IPS-18a (cell line): Measurements from ENCODE around the gene LRRC39.

Experiments used
- H3K27ac ChIP-seq: one replicate; pipeline ENCODE4 v1.5.1; 2013; ENCODE audit warnings: low read length
- H3K27me3 ChIP-seq: one replicate; pipeline ENCODE4 v1.6.1; 2013; ENCODE audit warnings: mild to moderate bottlenecking, low read length; ENCODE audit not compliant: control insufficient read depth, insufficient read depth
- H3K36me3 ChIP-seq: one replicate; pipeline ENCODE4 v1.6.1; 2013; ENCODE audit warnings: low read depth, low read length; ENCODE audit not compliant: control insufficient read depth
- H3K4me1 ChIP-seq: one replicate; pipeline ENCODE4 v1.6.1; 2013; ENCODE audit warnings: low read depth, low read length; ENCODE audit not compliant: control insufficient read depth
- H3K4me3 ChIP-seq: one replicate; pipeline ENCODE4 v1.5.1; 2013; ENCODE audit warnings: low read length
- H3K9ac ChIP-seq: one replicate; pipeline ENCODE4 v1.6.1; 2013; ENCODE audit warnings: mild to moderate bottlenecking, low read length, moderate library complexity
- H3K9me3 ChIP-seq: one replicate; pipeline ENCODE4 v1.6.1; 2013; ENCODE audit warnings: low read depth, low read length; ENCODE audit not compliant: control insufficient read depth

The LRRC39 gene

DNA sequence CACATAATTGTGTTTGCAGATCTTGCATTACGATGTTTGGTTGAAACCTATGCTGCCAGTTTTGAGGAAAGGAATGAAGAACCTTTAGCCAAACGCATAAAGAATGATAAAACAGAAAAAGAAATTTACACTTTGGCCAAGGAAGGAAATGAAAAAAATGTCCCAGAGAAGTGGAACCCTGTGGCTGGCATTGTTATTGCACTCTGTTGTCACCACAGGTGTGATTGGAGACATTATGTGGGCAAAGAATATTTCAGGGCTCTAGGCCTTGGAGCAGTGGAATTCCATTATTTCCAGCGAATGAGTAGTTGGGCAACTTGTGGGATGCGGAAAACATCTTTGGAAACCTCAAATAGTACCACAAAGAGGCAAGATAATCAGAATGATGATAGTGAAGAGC lies 30.2 kb downstream of the LRRC39 start:
- Histone ChIP-seq H3K36me3 (peaks cover 34% of the 10 kb centered on the region), H3K27me3 (no peaks in the 10 kb centered on the region), H3K4me1 (peaks cover 5% of the 10 kb centered on the region), H3K9me3 (no peaks in the 10 kb centered on the region), H3K9ac (no peak overlapping the region), H3K4me3 (no peak overlapping the region), H3K27ac (no peak overlapping the region)

GRCh38 chr1:100146958-100147357 lies 31.1 kb downstream of the LRRC39 start:
- H3K4me1 ChIP-seq: peaks cover 5% of the 10 kb centered on the region
- H3K27me3 ChIP-seq: no peaks in the 10 kb centered on the region
- peaks cover 42% of the 10 kb centered on the region for H3K36me3 ChIP-seq

GRCh38 chr1:100145116-100145515 lies 32.9 kb downstream of the LRRC39 start:
- no peak overlapping the region for H3K27ac ChIP-seq
- no peaks in the 10 kb centered on the region for H3K9me3 ChIP-seq
- H3K27me3 ChIP-seq: no peaks in the 10 kb centered on the region
- H3K4me3 ChIP-seq: no peak overlapping the region
- peaks cover 57% of the 10 kb centered on the region for H3K36me3 ChIP-seq
- H3K4me1 ChIP-seq: peaks cover 5% of the 10 kb centered on the region
- H3K9ac ChIP-seq: no peak overlapping the region

More at GRCh38 chr1:100146958-100147357, 31.1 kb downstream of the LRRC39 start:
- Histone ChIP-seq H3K9ac (no peak overlapping the region), H3K4me3 (no peak overlapping the region), H3K27ac (no peak overlapping the region), H3K9me3 (no peaks in the 10 kb centered on the region)

- H3K27ac ChIP-seq: no peak overlapping the region
- H3K27me3 ChIP-seq: no peaks in the 10 kb centered on the region
- peaks cover 76% of the 10 kb centered on the region for H3K36me3 ChIP-seq
- no peaks in the 10 kb centered on the region for H3K9me3 ChIP-seq
- H3K9ac ChIP-seq: no peak overlapping the region
- no peak overlapping the region for H3K4me3 ChIP-seq
- peaks cover 2% of the 10 kb centered on the region for H3K4me1 ChIP-seq
Observed at GRCh38 chr1:100142343-100142742, 35.7 kb downstream of the LRRC39 start.

- Histone ChIP-seq H3K36me3 (peaks cover 78% of the 10 kb centered on the region), H3K4me3 (no peak overlapping the region), H3K9me3 (no peaks in the 10 kb centered on the region), H3K4me1 (no peaks in the 10 kb centered on the region), H3K27ac (no peak overlapping the region), H3K27me3 (no peaks in the 10 kb centered on the region), H3K9ac (no peak overlapping the region)
Observed at GRCh38 chr1:100141192-100141591, 36.9 kb downstream of the LRRC39 start.

DNA sequence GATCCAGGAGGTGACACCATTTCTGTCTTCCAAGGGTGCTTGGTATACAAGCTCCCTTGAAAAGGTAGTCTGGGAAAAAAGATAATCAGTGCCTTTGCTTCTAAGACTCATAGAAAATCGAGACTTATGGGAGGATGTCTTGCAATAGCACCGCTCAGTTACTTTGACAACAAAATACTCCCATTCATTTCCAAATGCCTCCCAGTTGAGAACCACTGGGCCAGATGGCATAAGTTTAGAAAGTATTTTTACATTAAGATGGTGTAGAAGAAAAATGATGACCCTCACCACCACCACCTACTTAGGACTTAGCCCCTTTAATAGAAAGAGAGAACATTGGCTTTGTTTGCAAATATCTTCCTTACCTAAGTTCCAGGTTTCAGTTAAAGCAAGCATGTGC lies 40.5 kb downstream of the LRRC39 start:
- Histone ChIP-seq H3K36me3 (peaks cover 45% of the 10 kb centered on the region), H3K27ac (no peak overlapping the region), H3K9ac (no peak overlapping the region), H3K9me3 (no peaks in the 10 kb centered on the region), H3K4me1 (no peaks in the 10 kb centered on the region), H3K27me3 (no peaks in the 10 kb centered on the region), H3K4me3 (no peak overlapping the region)

GRCh38 chr1:100134872-100135271 lies 43.2 kb downstream of the LRRC39 start:
- Histone ChIP-seq H3K27me3 (no peaks in the 10 kb centered on the region), H3K4me1 (no peaks in the 10 kb centered on the region), H3K36me3 (peaks cover 24% of the 10 kb centered on the region), H3K27ac (no peak overlapping the region), H3K4me3 (no peak overlapping the region), H3K9ac (no peak overlapping the region), H3K9me3 (no peaks in the 10 kb centered on the region)

GRCh38 chr1:100132566-100133477 lies 45.2 kb downstream of the LRRC39 start, which contains the start of the genes SASS6 and TRMT13:
Gene SASS6, minus strand, starts transcription at chr1:100132930. Its CDS starts 116 bp downstream, at chr1:100132814.
Gene TRMT13, plus strand, starts transcription at chr1:100133163. Its CDS starts 6 bp downstream, at chr1:100133169.
- Histone ChIP-seq H3K4me1 (no peaks in the 10 kb centered on the region), H3K4me3 (peak within 1 kb of the TSS; percentile 95), H3K9me3 (no peaks in the 10 kb centered on the region), H3K9ac (peak within 1 kb of the TSS; percentile 91), H3K27me3 (no peaks in the 10 kb centered on the region), H3K36me3 (peaks cover 7% of the 10 kb centered on the region), H3K27ac (peak within 1 kb of the TSS; percentile 90)

DNA sequence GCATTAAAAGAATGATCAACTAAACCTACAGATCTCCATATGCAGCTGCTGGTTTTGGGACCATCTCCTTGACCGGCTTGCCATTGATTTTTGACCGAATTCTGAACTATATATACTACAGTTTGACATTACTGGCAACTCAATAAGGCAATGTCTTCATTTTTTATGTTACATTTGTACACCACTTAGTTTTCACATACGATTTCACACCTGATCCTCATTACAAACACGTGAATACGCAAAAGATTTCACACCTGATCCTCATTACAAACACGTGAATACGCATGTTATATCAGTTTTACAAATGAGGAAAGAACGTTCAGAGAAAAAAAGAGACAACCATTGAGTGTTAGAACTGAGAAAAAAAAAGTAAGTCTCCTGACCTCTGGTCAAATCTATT lies 46.4 kb downstream of the LRRC39 start:
- Histone ChIP-seq H3K9ac (peak overlapping the region; percentile 91), H3K4me3 (peak overlapping the region; percentile 95), H3K9me3 (no peaks in the 10 kb centered on the region), H3K27me3 (no peaks in the 10 kb centered on the region), H3K36me3 (no peaks in the 10 kb centered on the region), H3K4me1 (no peaks in the 10 kb centered on the region), H3K27ac (no peak overlapping the region)

DNA sequence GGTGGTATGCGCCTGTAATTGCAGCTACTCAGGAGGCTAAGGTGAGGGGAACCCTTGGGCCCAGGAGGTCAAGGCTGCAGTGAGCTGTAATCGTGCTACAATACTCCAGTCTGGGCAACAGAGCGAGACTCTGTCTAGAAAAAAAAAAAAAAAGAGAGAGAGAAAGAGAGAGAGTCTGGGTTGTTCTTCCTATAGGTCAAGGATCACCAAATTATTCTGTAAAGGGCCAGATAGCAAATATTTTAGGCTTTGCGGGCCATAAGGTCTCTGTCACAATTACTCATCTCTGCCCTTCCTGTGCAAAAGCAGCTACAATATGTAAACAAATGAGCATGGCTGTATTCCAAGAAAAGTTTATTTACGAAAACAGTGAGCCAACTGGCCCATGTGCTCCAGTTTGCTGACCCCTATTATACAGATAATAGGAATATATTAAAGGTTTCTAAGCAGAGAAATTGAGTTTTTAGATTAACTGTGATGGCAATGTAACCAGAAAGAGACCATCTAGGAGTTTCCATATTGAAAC lies 47.4 kb downstream of the LRRC39 start:
- Histone ChIP-seq H3K36me3 (no peaks in the 10 kb centered on the region), H3K27ac (no peak overlapping the region), H3K9me3 (no peaks in the 10 kb centered on the region), H3K4me1 (no peaks in the 10 kb centered on the region), H3K4me3 (no peak overlapping the region), H3K9ac (no peak overlapping the region), H3K27me3 (no peaks in the 10 kb centered on the region)

GRCh38 chr1:100127226-100127625 lies 50.8 kb downstream of the LRRC39 start:
- no peaks in the 10 kb centered on the region for H3K9me3 ChIP-seq
- no peak overlapping the region for H3K4me3 ChIP-seq
- no peak overlapping the region for H3K9ac ChIP-seq
- H3K4me1 ChIP-seq: no peaks in the 10 kb centered on the region
- H3K36me3 ChIP-seq: peaks cover 15% of the 10 kb centered on the region
- H3K27ac ChIP-seq: no peak overlapping the region
- H3K27me3 ChIP-seq: no peaks in the 10 kb centered on the region
